GM12864 (cell line): ENCODE measurements around the gene BBS7.

Experiments used
- DNase-seq: peaks from one replicate; pipeline ENCODE4 v3.0.0-alpha.2; 2011; ENCODE audit warnings: low read depth
- H3K4me3 ChIP-seq: 2 replicates; pipeline ENCODE4 v1.5.1; 2011; ENCODE audit warnings: mild to moderate bottlenecking, low read depth, low read length, control low read depth
- CTCF ChIP-seq: IDR thresholded peaks from 2 replicates; pipeline ENCODE4 v1.5.1; 2011; ENCODE audit warnings: low read depth, mild to moderate bottlenecking, moderate library complexity, low read length, control low read depth, inconsistent platforms; ENCODE audit errors: missing control alignments

BBS7 gene

GRCh38 chr4:121829511-121829910 is 40.8 kb downstream of the BBS7 start:
- no peak overlapping the region for H3K4me3 ChIP-seq
- no peak for TF ChIP-seq CTCF
- DNase-seq, result no peak

GRCh38 chr4:121827853-121828252 is 42.4 kb downstream of the BBS7 start:
- no peak for DNase-seq
- TF ChIP-seq CTCF, result no peak
- no peak overlapping the region for H3K4me3 ChIP-seq

GRCh38 chr4:121824950-121825349 is 45.3 kb downstream of the BBS7 start:
- no peak for DNase-seq
- no peak for TF ChIP-seq CTCF
- no peak overlapping the region for H3K4me3 ChIP-seq

GRCh38 chr4:121824171-121824527 is 46.1 kb downstream of the BBS7 start:
- no peak for TF ChIP-seq CTCF
- no peak for DNase-seq
- H3K4me3 ChIP-seq, result peak overlapping the region; percentile 73

GRCh38 chr4:121823505-121824170 is 46.6 kb downstream of the BBS7 start, which contains the start of gene CCNA2:
Gene CCNA2 (minus strand): TSS chr4:121823883. CDS start chr4:121823628, 255 bp downstream.
- peak within 1 kb of the TSS; percentile 73 for H3K4me3 ChIP-seq
- no peak for TF ChIP-seq CTCF
- peak; percentile 94 for DNase-seq

- DNase-seq, result no peak
- peak overlapping the region; percentile 73 for H3K4me3 ChIP-seq
- TF ChIP-seq CTCF, result peak; percentile 39
Observed at GRCh38 chr4:121822796-121823504, 47.3 kb downstream of the BBS7 start.

GRCh38 chr4:121822047-121822446 is 48.2 kb downstream of the BBS7 start:
- no peak for DNase-seq
- H3K4me3 ChIP-seq, result peak overlapping the region; percentile 73
- no peak for TF ChIP-seq CTCF
